ENCODE data around the gene CLIP1.

CLIP1 gene

DNA sequence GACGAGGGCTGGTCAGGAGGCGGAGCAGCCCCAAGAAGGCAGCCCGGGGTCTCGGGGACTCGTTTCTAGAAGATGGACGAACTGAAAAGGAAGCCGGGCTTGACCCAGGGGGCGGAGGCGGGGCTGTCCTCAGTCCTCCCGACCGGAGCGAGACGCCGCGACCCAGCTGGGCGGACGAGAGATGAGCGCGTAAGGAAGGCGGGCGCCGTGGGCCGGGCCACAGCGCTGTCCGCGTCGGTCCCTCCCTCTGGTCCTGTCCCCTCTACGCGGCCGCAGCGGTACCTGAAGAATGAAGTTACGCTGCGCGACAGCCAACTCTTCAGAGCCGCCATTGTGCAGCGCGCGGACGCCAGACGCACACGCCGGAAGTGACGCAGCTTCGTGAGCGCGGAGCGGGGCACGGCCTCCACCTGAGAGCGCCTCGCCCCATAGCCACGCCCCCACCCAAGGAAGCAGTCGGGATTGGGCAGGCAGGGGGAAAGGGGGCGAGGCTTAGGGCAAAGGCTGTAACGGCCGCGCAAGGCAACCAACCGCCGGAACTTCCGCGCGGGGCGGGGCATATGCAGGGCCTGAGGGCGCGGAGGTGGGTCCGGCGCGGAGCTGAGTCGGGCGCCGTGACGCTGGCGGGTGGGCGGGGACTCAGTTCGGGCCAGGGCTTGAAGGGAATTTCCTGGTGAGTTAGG is 196.6 kb downstream of the CLIP1 start, which contains the start of gene DIABLO:
Gene DIABLO (minus strand): TSS at position 370 of the 683 bp plus-strand sequence. CDS start 38 bp downstream, at position 332.
- H3K36me3 ChIP-seq (replicated peaks): peaks cover 6% of the 10 kb centered on the region
- H3K4me3 ChIP-seq (ENCODE audit: low read depth, low read length): peak within 1 kb of the TSS; percentile 93
- no peaks in the 10 kb centered on the region for H3K27me3 ChIP-seq (replicated peaks)
- DNase-seq: peak; percentile 99
- in situ Hi-C loops (cut with HindIII; ENCODE audit: low pct_ligation_motif_present, low sequenced_read_pairs): no loop called here
- H3K27ac ChIP-seq: peak within 1 kb of the TSS; percentile 79
- TF ChIP-seq, protein P1, sequence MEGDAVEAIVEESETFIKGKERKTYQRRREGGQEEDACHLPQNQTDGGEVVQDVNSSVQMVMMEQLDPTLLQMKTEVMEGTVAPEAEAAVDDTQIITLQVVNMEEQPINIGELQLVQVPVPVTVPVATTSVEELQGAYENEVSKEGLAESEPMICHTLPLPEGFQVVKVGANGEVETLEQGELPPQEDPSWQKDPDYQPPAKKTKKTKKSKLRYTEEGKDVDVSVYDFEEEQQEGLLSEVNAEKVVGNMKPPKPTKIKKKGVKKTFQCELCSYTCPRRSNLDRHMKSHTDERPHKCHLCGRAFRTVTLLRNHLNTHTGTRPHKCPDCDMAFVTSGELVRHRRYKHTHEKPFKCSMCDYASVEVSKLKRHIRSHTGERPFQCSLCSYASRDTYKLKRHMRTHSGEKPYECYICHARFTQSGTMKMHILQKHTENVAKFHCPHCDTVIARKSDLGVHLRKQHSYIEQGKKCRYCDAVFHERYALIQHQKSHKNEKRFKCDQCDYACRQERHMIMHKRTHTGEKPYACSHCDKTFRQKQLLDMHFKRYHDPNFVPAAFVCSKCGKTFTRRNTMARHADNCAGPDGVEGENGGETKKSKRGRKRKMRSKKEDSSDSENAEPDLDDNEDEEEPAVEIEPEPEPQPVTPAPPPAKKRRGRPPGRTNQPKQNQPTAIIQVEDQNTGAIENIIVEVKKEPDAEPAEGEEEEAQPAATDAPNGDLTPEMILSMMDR (IDR thresholded peaks at IDR 0.05; ENCODE audit: low read depth, low read length, missing control alignments): no peak
